Glutamatergic neuron (in vitro differentiated cells): Measurements from ENCODE around the gene CAMK2B. TPM values are rescaled to one million over a fixed set of nuclear protein-coding genes. Genes with fewer than 3 reads are reported as not detected.
A peak's percentile ranks its signal among the peaks of the same experiment; 100 is the strongest.

Experiments
- DNase-seq: peaks from one replicate; pipeline ENCODE4 v3.0.0; 2022
- H3K27ac Mint-ChIP-seq: one replicate; pipeline ENCODE4 v1.8.0; 2020; ENCODE audit warnings: mild to moderate bottlenecking, mixed read lengths, inconsistent platforms; ENCODE audit not compliant: unreplicated experiment
- H3K27me3 Mint-ChIP-seq: one replicate; pipeline ENCODE4 v1.8.0; 2020; ENCODE audit warnings: mild to moderate bottlenecking, moderate library complexity, mixed read lengths, inconsistent platforms; ENCODE audit not compliant: unreplicated experiment
- H3K36me3 Mint-ChIP-seq: one replicate; pipeline ENCODE4 v1.8.0; 2020; ENCODE audit warnings: mild to moderate bottlenecking, mixed read lengths, inconsistent platforms; ENCODE audit not compliant: unreplicated experiment
- H3K4me1 Mint-ChIP-seq: one replicate; pipeline ENCODE4 v1.8.0; 2020; ENCODE audit warnings: mild to moderate bottlenecking, low read depth, mixed read lengths, inconsistent platforms; ENCODE audit not compliant: unreplicated experiment
- H3K4me3 Mint-ChIP-seq: one replicate; pipeline ENCODE4 v1.8.0; 2020; ENCODE audit warnings: mild to moderate bottlenecking, mixed read lengths, inconsistent platforms; ENCODE audit not compliant: unreplicated experiment
- H3K9me3 Mint-ChIP-seq: one replicate; pipeline ENCODE4 v1.8.0; 2020; ENCODE audit warnings: mild to moderate bottlenecking, moderate library complexity, mixed read lengths, inconsistent platforms; ENCODE audit not compliant: unreplicated experiment
- total RNA-seq: library from RNA; stranded (reverse); fragmentation: NEBNext Ultra II Directional; extraction: Animal tissue kit (Norgen Biotek cat#: 25700); gene quantifications from one replicate; pipeline ENCODE4 v1.2.1, GENCODE V29; 2021; ENCODE audit not compliant: unreplicated experiment
- TF ChIP-seq, protein P1 (sequence below): fragments of 200-600 bp; sonication (generic); IDR thresholded peaks from one replicate; pipeline ENCODE4 v1.5.0; 2021; ENCODE audit not compliant: partially characterized antibody, unreplicated experiment

Gene CAMK2B
- total RNA-seq, 1 donor from 2014 or later: 55.1 TPM

- Mint-ChIP-seq H3K36me3 (peaks cover 27% of the 10 kb centered on the region), H3K9me3 (peaks cover 7% of the 10 kb centered on the region), H3K27me3 (peaks cover 2% of the 10 kb centered on the region), H3K4me3 (no peak overlapping the region), H3K27ac (no peak overlapping the region), H3K4me1 (no peaks in the 10 kb centered on the region)
- TF ChIP-seq, protein P1, sequence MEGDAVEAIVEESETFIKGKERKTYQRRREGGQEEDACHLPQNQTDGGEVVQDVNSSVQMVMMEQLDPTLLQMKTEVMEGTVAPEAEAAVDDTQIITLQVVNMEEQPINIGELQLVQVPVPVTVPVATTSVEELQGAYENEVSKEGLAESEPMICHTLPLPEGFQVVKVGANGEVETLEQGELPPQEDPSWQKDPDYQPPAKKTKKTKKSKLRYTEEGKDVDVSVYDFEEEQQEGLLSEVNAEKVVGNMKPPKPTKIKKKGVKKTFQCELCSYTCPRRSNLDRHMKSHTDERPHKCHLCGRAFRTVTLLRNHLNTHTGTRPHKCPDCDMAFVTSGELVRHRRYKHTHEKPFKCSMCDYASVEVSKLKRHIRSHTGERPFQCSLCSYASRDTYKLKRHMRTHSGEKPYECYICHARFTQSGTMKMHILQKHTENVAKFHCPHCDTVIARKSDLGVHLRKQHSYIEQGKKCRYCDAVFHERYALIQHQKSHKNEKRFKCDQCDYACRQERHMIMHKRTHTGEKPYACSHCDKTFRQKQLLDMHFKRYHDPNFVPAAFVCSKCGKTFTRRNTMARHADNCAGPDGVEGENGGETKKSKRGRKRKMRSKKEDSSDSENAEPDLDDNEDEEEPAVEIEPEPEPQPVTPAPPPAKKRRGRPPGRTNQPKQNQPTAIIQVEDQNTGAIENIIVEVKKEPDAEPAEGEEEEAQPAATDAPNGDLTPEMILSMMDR: no peak
- DNase-seq: peak; percentile 24
These were observed 23.7 kb upstream of the CAMK2B start for GRCh38 chr7:44348851-44349781.

DNA sequence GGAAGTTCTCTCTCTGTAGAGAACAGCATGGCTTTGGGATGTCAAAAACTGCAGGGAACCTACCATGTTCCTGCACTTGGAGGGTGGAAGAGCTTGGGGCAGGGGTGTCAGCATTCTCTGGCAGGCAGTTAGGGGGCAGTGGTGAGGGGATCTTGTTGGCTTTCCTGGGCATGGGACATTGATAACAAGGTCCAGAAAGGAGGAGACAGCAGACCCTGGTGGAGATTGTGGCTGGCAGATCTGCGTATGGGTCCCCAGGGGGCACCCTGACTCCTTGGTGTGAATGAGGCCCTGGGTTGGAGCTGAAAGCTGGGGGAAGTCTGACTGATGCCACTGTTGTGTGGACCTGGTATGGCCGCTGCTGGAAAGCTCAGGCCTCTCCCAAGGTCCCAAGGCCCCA is 22.9 kb upstream of the CAMK2B start:
- Mint-ChIP-seq H3K27ac (peak overlapping the region; percentile 15), H3K4me3 (no peak overlapping the region), H3K9me3 (peaks cover 7% of the 10 kb centered on the region), H3K4me1 (no peaks in the 10 kb centered on the region), H3K27me3 (peaks cover 2% of the 10 kb centered on the region), H3K36me3 (peaks cover 27% of the 10 kb centered on the region)
- TF ChIP-seq, protein P1: no peak
- no peak for DNase-seq

GRCh38 chr7:44347546-44348114 is 22.2 kb upstream of the CAMK2B start:
- Mint-ChIP-seq H3K9me3 (peaks cover 7% of the 10 kb centered on the region), H3K4me3 (no peak overlapping the region), H3K4me1 (no peaks in the 10 kb centered on the region), H3K27ac (no peak overlapping the region), H3K36me3 (peaks cover 27% of the 10 kb centered on the region), H3K27me3 (peaks cover 4% of the 10 kb centered on the region)
- TF ChIP-seq, protein P1: no peak
- no peak for DNase-seq

DNA sequence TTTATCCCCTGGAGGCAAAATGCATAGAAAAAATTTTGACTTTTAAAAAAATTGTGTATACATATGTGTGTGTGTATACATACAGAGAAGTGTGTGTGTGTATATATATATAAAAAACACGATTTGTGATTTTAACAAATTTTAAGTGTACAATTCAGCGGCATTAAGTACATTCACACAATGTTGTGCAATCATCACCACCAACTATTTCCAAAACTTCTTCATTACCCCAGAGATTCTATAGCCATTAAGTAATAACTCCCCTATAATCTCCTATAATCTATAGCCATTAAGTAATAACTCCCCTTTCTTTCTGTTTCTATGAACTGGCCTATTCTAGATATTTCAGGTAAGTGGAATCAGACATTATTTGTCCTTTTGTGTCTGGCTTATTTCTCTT is 20.7 kb upstream of the CAMK2B start:
- peaks cover 4% of the 10 kb centered on the region for H3K27me3 Mint-ChIP-seq
- H3K4me3 Mint-ChIP-seq: no peak overlapping the region
- no peak overlapping the region for H3K27ac Mint-ChIP-seq
- peaks cover 26% of the 10 kb centered on the region for H3K36me3 Mint-ChIP-seq
- no peak for DNase-seq
- H3K9me3 Mint-ChIP-seq: peaks cover 7% of the 10 kb centered on the region
- TF ChIP-seq, protein P1: no peak
- peaks cover 4% of the 10 kb centered on the region for H3K4me1 Mint-ChIP-seq

- H3K27ac Mint-ChIP-seq: no peak overlapping the region
- DNase-seq: no peak
- H3K4me3 Mint-ChIP-seq: no peak overlapping the region
- peaks cover 4% of the 10 kb centered on the region for H3K27me3 Mint-ChIP-seq
- H3K4me1 Mint-ChIP-seq: peaks cover 4% of the 10 kb centered on the region
- TF ChIP-seq, protein P1: no peak
- H3K36me3 Mint-ChIP-seq: peaks cover 33% of the 10 kb centered on the region
- H3K9me3 Mint-ChIP-seq: peaks cover 8% of the 10 kb centered on the region
These were observed 16.0 kb upstream of the CAMK2B start for GRCh38 chr7:44341401-44341800.
